Activated naive CD8-positive, alpha-beta T cell (primary cell): ENCODE results near the gene SCLY.

Experiments
- H3K27ac Mint-ChIP-seq: one replicate; pipeline ENCODE4 v1.8.0; 2021; ENCODE audit warnings: mixed read lengths
- H3K27me3 Mint-ChIP-seq: one replicate; pipeline ENCODE4 v1.8.0; 2021; ENCODE audit warnings: mixed read lengths
- H3K36me3 Mint-ChIP-seq: one replicate; pipeline ENCODE4 v1.8.0; 2021; ENCODE audit warnings: mixed read lengths
- H3K4me1 Mint-ChIP-seq: one replicate; pipeline ENCODE4 v1.8.0; 2021; ENCODE audit warnings: low read depth, mixed read lengths
- H3K4me3 Mint-ChIP-seq: one replicate; pipeline ENCODE4 v1.8.0; 2021; ENCODE audit warnings: mild to moderate bottlenecking, mixed read lengths
- H3K9me3 Mint-ChIP-seq: one replicate; pipeline ENCODE4 v1.8.0; 2021; ENCODE audit warnings: low read depth, mixed read lengths

The SCLY gene

DNA sequence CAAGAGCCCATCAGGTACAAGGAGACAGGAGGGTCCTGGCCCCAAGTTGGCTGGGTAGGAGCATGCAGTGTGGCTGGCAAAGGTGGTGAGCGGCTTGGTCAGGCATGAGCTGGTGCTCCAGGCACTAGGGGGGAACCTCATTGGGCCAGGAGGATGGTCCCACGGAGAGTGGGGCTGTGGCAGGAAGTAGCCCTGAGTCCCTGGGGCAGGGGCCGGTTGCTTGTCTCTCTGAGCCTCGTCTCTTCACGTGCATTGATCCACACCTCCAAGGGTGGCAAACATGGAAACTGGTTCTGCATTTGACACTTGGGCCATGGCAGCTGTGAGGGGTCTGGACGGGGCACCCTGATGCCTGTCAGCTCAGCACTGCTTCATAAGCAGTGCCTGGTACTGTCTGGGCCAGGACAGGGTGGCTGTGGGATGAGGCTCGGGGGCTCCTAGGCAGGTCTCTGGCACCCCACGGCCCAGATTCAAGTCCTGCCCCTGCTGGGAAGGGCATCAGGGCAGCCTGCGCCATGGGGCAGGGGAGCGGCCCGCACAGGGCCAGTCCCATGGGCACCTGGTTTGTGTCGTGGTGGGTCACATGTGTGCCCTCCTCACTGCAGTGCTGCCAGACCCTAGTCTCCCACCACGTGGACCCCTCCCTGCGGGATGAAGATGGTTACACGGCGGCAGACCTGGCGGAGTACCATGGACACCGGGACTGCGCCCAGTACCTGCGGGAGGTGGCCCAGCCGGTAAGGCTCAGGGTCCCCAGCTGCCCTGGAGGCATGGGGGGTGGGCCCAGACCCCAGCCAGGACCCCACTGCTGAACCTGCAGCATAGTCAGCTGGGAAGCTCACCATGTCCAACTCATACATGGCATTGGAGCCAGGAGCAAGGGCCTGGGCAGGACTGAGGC lies 55.7 kb downstream of the SCLY start:
- H3K27me3 Mint-ChIP-seq, result no peaks in the 10 kb centered on the region
- H3K4me3 Mint-ChIP-seq, result no peak overlapping the region
- H3K36me3 Mint-ChIP-seq, result no peaks in the 10 kb centered on the region
- H3K27ac Mint-ChIP-seq, result no peak overlapping the region
- no peaks in the 10 kb centered on the region for H3K4me1 Mint-ChIP-seq
- no peaks in the 10 kb centered on the region for H3K9me3 Mint-ChIP-seq

DNA sequence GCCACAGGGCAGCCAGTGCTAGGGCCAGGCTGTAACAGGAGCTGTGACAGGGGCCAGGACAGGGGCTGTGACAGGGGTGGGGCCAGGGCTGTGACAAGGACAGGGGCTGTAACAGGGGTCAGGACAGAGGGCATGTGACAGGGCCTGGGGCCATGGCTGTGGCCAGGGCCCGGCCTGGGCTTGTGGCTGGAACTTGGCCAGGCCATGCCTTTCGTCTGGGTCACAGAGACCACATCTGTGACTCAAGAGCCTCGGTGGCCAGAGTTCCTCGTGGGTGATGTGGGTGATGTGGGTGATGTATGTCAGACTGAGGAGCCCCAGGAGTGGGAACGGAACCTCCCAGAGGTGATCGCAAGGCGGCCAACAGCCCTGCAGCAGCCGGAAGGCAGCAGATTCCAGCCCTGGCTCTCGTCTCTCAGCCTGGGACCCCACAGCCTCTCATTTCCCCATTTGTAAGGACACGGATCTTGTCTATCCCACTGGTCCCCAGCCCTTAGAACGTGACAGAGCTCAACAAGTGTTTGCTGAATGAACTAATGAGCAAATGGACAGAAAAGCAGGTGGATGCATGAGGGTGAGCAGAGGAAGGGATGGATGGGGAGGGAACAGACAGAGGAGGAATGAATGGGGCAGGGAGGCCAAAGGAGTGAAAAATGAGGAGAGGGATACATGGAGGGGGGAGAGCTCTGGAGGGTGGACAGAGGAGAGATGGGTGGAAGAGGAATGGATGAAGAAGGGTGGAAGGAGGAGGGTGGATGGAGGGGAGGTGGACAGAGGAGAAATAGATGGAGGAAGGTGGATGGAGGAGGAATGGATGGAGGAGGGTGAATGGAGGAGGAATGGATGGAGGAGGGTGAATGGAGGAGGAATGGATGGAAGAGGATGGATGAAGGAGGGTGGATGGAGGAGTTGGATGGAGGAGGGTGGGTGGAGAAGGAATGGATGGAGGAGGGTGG lies 56.7 kb downstream of the SCLY start:
- no peaks in the 10 kb centered on the region for H3K4me1 Mint-ChIP-seq
- H3K27me3 Mint-ChIP-seq, result no peaks in the 10 kb centered on the region
- H3K36me3 Mint-ChIP-seq, result no peaks in the 10 kb centered on the region
- H3K9me3 Mint-ChIP-seq, result no peaks in the 10 kb centered on the region
- no peak overlapping the region for H3K4me3 Mint-ChIP-seq
- H3K27ac Mint-ChIP-seq, result no peak overlapping the region

GRCh38 chr2:238119756-238120462 lies 59.1 kb downstream of the SCLY start:
- no peak overlapping the region for H3K27ac Mint-ChIP-seq
- H3K4me1 Mint-ChIP-seq, result no peaks in the 10 kb centered on the region
- no peaks in the 10 kb centered on the region for H3K27me3 Mint-ChIP-seq
- no peak overlapping the region for H3K4me3 Mint-ChIP-seq
- H3K9me3 Mint-ChIP-seq, result no peaks in the 10 kb centered on the region
- H3K36me3 Mint-ChIP-seq, result no peaks in the 10 kb centered on the region

DNA sequence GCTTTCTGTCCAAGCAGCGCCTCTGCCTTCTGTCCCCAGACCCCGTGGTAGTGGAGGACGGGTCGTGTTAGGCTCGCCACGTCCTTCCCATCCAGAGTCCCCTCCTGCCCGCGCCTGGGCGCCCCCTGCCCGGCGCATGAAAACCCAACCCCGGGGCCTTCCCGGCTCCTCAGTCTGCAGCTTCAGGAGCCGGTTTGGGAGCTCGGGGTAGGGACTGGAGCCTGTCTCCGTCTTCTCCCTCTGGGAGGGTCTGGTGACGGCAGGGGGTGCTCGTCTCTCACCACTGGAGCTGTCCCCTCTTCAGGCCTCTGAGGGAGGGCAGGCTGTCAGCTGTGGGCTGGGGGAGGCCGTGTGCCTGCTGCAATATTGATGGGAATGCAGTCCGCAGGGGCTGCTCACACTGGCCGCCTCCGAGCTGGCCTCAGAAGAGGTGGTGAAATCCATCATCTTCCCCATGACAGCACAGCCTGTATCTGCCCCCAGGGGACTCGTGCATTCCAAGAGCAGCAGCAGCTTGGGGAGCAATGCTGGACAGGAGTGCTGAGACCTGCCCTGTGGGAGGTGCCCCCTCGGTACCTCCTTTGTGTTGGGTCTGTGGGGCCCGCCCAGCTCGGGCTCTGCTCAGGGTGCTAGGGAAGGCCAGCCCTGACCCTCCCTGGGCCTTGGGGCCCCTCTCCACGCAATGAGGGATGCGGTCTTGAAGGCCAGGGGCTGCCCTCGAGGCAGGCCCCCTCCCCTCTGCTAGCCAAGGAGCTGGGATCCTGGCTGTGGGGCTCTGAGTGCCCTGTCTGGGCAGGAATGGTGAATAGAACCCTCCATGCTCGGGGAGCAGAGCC lies 59.9 kb downstream of the SCLY start:
- no peaks in the 10 kb centered on the region for H3K9me3 Mint-ChIP-seq
- no peaks in the 10 kb centered on the region for H3K36me3 Mint-ChIP-seq
- H3K27ac Mint-ChIP-seq, result no peak overlapping the region
- H3K27me3 Mint-ChIP-seq, result no peaks in the 10 kb centered on the region
- H3K4me3 Mint-ChIP-seq, result no peak overlapping the region
- no peaks in the 10 kb centered on the region for H3K4me1 Mint-ChIP-seq

GRCh38 chr2:238121511-238122286 lies 60.9 kb downstream of the SCLY start:
- no peaks in the 10 kb centered on the region for H3K9me3 Mint-ChIP-seq
- H3K27ac Mint-ChIP-seq, result no peak overlapping the region
- H3K36me3 Mint-ChIP-seq, result no peaks in the 10 kb centered on the region
- no peak overlapping the region for H3K4me3 Mint-ChIP-seq
- no peaks in the 10 kb centered on the region for H3K4me1 Mint-ChIP-seq
- H3K27me3 Mint-ChIP-seq, result no peaks in the 10 kb centered on the region

GRCh38 chr2:238122287-238123217 lies 61.8 kb downstream of the SCLY start:
- Mint-ChIP-seq H3K4me1 (no peaks in the 10 kb centered on the region), H3K4me3 (no peak overlapping the region), H3K27ac (no peak overlapping the region), H3K36me3 (no peaks in the 10 kb centered on the region), H3K27me3 (no peaks in the 10 kb centered on the region), H3K9me3 (no peaks in the 10 kb centered on the region)

- Mint-ChIP-seq H3K4me3 (no peak overlapping the region), H3K9me3 (no peaks in the 10 kb centered on the region), H3K27ac (no peak overlapping the region), H3K27me3 (no peaks in the 10 kb centered on the region), H3K4me1 (no peaks in the 10 kb centered on the region), H3K36me3 (no peaks in the 10 kb centered on the region)
Measured at GRCh38 chr2:238123218-238123971, 62.6 kb downstream of the SCLY start.

DNA sequence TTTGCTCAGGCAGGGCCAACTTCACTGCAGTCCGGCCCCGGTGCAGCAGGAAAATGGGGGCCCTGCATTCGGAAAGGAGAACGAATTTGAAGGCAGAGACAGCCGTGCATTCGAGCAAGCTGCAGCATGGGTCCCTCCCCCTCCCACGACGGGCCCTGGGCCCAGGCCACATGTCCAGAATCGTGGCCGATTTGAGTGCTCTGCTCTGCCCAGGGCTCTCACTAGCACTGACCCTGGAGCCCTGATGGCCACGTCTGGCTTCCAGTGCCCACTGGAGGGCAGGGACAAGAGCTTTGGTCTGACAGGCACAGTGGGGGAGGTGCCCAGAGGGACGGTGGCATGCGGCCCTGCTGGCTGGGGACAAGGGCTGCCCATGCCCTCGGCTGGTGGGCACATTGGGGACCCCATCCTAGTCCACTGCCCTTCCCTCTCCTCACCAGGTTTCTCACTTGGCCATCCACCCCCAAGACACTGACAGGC lies 63.2 kb downstream of the SCLY start:
- no peaks in the 10 kb centered on the region for H3K27me3 Mint-ChIP-seq
- H3K4me3 Mint-ChIP-seq, result no peak overlapping the region
- H3K9me3 Mint-ChIP-seq, result no peaks in the 10 kb centered on the region
- H3K27ac Mint-ChIP-seq, result no peak overlapping the region
- no peaks in the 10 kb centered on the region for H3K36me3 Mint-ChIP-seq
- no peaks in the 10 kb centered on the region for H3K4me1 Mint-ChIP-seq

- Mint-ChIP-seq H3K4me3 (no peak overlapping the region), H3K36me3 (no peaks in the 10 kb centered on the region), H3K27ac (no peak overlapping the region), H3K4me1 (no peaks in the 10 kb centered on the region), H3K9me3 (no peaks in the 10 kb centered on the region), H3K27me3 (no peaks in the 10 kb centered on the region)
Measured at GRCh38 chr2:238124488-238125126, 63.8 kb downstream of the SCLY start.

- H3K27ac Mint-ChIP-seq, result no peak overlapping the region
- no peaks in the 10 kb centered on the region for H3K27me3 Mint-ChIP-seq
- no peaks in the 10 kb centered on the region for H3K9me3 Mint-ChIP-seq
- H3K4me1 Mint-ChIP-seq, result no peaks in the 10 kb centered on the region
- no peak overlapping the region for H3K4me3 Mint-ChIP-seq
- no peaks in the 10 kb centered on the region for H3K36me3 Mint-ChIP-seq
Measured at GRCh38 chr2:238125127-238125885, 64.5 kb downstream of the SCLY start.

- H3K36me3 Mint-ChIP-seq, result no peaks in the 10 kb centered on the region
Measured at GRCh38 chr2:238126338-238126737, 65.5 kb downstream of the SCLY start.

More at GRCh38 chr2:238126338-238126737, 65.5 kb downstream of the SCLY start:
- no peak overlapping the region for H3K27ac Mint-ChIP-seq
- H3K9me3 Mint-ChIP-seq, result no peaks in the 10 kb centered on the region
- no peaks in the 10 kb centered on the region for H3K27me3 Mint-ChIP-seq
- H3K4me1 Mint-ChIP-seq, result no peaks in the 10 kb centered on the region
- no peak overlapping the region for H3K4me3 Mint-ChIP-seq
